GM23338 (cell line): ENCODE data around the gene ATF7IP.

Source experiments
- CREB1 ChIP-seq: fragments of 250-450 bp; sonication (Bioruptor Pico); IDR thresholded peaks from 2 replicates; pipeline ENCODE4 v1.5.0; 2020; ENCODE audit warnings: low read depth, mild to moderate bottlenecking, moderate library complexity
- CTCF ChIP-seq, 2 experiments: fragments of 200-600 bp in 1 of 2; sonication (generic) in 1 of 2; conservative IDR thresholded peaks; 2 replicates each; pipeline versions ENCODE4 v1.5.1 to v1.6.1; 2016 to 2017; ENCODE audit warnings: antibody characterized with exemption in 2 of 2, low read depth in 2 of 2, mild to moderate bottlenecking in 2 of 2, moderate library complexity in 1 of 2
- ETS1 ChIP-seq: IDR thresholded peaks from 2 replicates; pipeline ENCODE4 v1.6.1; 2016; ENCODE audit warnings: antibody characterized with exemption
- EZH2 ChIP-seq: fragments of 200-600 bp; sonication (generic); IDR thresholded peaks from one replicate; pipeline ENCODE4 v1.8.0; 2017; ENCODE audit warnings: antibody characterized with exemption, mild to moderate bottlenecking, low read depth; ENCODE audit not compliant: unreplicated experiment
- EZH2phosphoT487 ChIP-seq: fragments of 200-600 bp; sonication (generic); IDR thresholded peaks from one replicate; pipeline ENCODE4 v1.8.1; 2018; ENCODE audit warnings: antibody characterized with exemption; ENCODE audit not compliant: unreplicated experiment
- JUNB ChIP-seq: IDR thresholded peaks from one replicate; pipeline ENCODE4 v1.6.1; 2016; ENCODE audit warnings: antibody characterized with exemption; ENCODE audit not compliant: unreplicated experiment
- NANOG ChIP-seq: IDR thresholded peaks from 2 replicates; pipeline ENCODE4 v1.6.1; 2016; ENCODE audit warnings: antibody characterized with exemption, borderline replicate concordance
- POLR2AphosphoS5 ChIP-seq: IDR thresholded peaks from 2 replicates; pipeline ENCODE4 v1.6.1; 2016; ENCODE audit warnings: antibody characterized with exemption, low read depth
- REST ChIP-seq: IDR thresholded peaks from one replicate; pipeline ENCODE4 v1.6.1; 2018; ENCODE audit warnings: antibody characterized with exemption; ENCODE audit not compliant: unreplicated experiment
- STAT1 ChIP-seq: IDR thresholded peaks from one replicate; pipeline ENCODE4 v1.6.1; 2016; ENCODE audit warnings: antibody characterized with exemption; ENCODE audit not compliant: unreplicated experiment
- ZNF114 ChIP-seq: fragments of 250-450 bp; sonication (Bioruptor Pico); IDR thresholded peaks from 2 replicates; pipeline ENCODE4 v1.5.0; 2020; ENCODE audit warnings: mild to moderate bottlenecking, moderate library complexity
- ZNF331 ChIP-seq: fragments of 250-450 bp; sonication (Bioruptor Pico); IDR thresholded peaks from 2 replicates; pipeline ENCODE4 v1.5.0; 2020; ENCODE audit warnings: low read depth, mild to moderate bottlenecking, moderate library complexity
- ZNF462 ChIP-seq: fragments of 250-450 bp; sonication (Bioruptor Pico); IDR thresholded peaks from 2 replicates; pipeline ENCODE4 v1.5.0; 2020; ENCODE audit warnings: mild to moderate bottlenecking, moderate library complexity

- no peak for TF ChIP-seq POLR2AphosphoS5
- no peak for TF ChIP-seq CTCF (conservative IDR thresholded peaks at IDR 0.05; ENCODE audit: low read depth in 2 of 2)
- TF ChIP-seq EZH2phosphoT487 = no peak
- no peak for TF ChIP-seq EZH2
- TF ChIP-seq ETS1 = no peak
- no peak for TF ChIP-seq CREB1 (CRISPR knock-in tag)
- no peak for TF ChIP-seq JUNB
- no peak for TF ChIP-seq REST
- no peak for TF ChIP-seq NANOG
- TF ChIP-seq STAT1 = no peak
- TF ChIP-seq ZNF331 (CRISPR knock-in tag) = no peak
- TF ChIP-seq ZNF114 = no peak
- no peak for TF ChIP-seq ZNF462 (CRISPR knock-in tag)
These were observed 7.7 kb downstream of the ATF7IP start for GRCh38 chr12:14373217-14373616.
